H1 (cell line): ENCODE results near the gene AHI1. TPM values are rescaled to one million over a fixed set of nuclear protein-coding genes. Genes with fewer than 3 reads are reported as not detected.
A peak's percentile ranks its signal among the peaks of the same experiment; 100 is the strongest.

Experiments used
- CTCF ChIA-PET: fragments of 300-600 bp; sonication (Branson Sonifier 250); formaldehyde crosslinking; loops from one replicate; lab custom pipeline; 2021; ENCODE audit not compliant: partially characterized antibody; lab: Charles Lee
- POLR2A ChIA-PET: fragments of 300-600 bp; sonication (Branson Sonifier 250); formaldehyde crosslinking; loops from one replicate; lab custom pipeline; 2021; ENCODE audit warnings: inconsistent platforms; ENCODE audit not compliant: partially characterized antibody; lab: Charles Lee
- DNase-seq, 2 experiments: peaks; one replicate each; pipeline versions ENCODE4 v3.0.0 to v3.0.0-alpha.2; 2010 to 2022; ENCODE audit warnings: low spot score in 2 of 2, low read depth in 1 of 2, mixed read lengths in 1 of 2
- FAIRE-seq: peaks from 2 replicates; lab custom pipeline; 2011; peaks lifted over from hg19 to GRCh38; lab: Jason Lieb, UNC
- H2AFZ ChIP-seq: 2 replicates; pipeline ENCODE4 v1.8.1; 2012; ENCODE audit warnings: low read length, inconsistent platforms
- H2AK5ac ChIP-seq: 2 replicates; pipeline ENCODE4 v1.6.1; 2013; ENCODE audit warnings: low read depth, low read length
- H2BK120ac ChIP-seq: replicated peaks from 2 replicates; pipeline ENCODE3; 2013; ENCODE audit warnings: low read depth, low read length, inconsistent platforms
- H2BK12ac ChIP-seq: 2 replicates; pipeline ENCODE4 v1.6.1; 2013; ENCODE audit warnings: low read depth, low read length
- H2BK15ac ChIP-seq: 2 replicates; pipeline ENCODE4 v1.6.1; 2013; ENCODE audit warnings: low read length
- H2BK20ac ChIP-seq: 2 replicates; pipeline ENCODE4 v1.6.1; 2013; ENCODE audit warnings: low read length
- H2BK5ac ChIP-seq: 2 replicates; pipeline ENCODE4 v1.6.1; 2013; ENCODE audit warnings: low read depth, low read length
- H3K14ac ChIP-seq: 2 replicates; pipeline ENCODE4 v1.6.1; 2013; ENCODE audit warnings: inconsistent platforms; ENCODE audit not compliant: insufficient read length
- H3K18ac ChIP-seq: 2 replicates; pipeline ENCODE4 v1.6.1; 2013; ENCODE audit warnings: low read length; ENCODE audit errors: extremely low read depth
- H3K23ac ChIP-seq: 2 replicates; pipeline ENCODE4 v1.6.1; 2013; ENCODE audit warnings: inconsistent platforms; ENCODE audit not compliant: insufficient read length
- H3K23me2 ChIP-seq: 2 replicates; pipeline ENCODE4 v1.6.1; 2013; ENCODE audit warnings: low read depth, low read length
- H3K27ac ChIP-seq: 2 replicates; pipeline ENCODE4 v1.6.1; 2011; ENCODE audit warnings: low read depth, low read length, inconsistent platforms
- H3K27me3 ChIP-seq, 4 experiments: replicated peaks in 1 of 4; 1 replicate in 1 of 4; 2 replicates in 3 of 4; pipeline versions ENCODE4 v1.6.1 to v1.8.1; 2011 to 2013; ENCODE audit warnings: low read length in 3 of 4, mild to moderate bottlenecking in 3 of 4, inconsistent platforms in 2 of 4, mixed read lengths in 2 of 4, moderate library complexity in 1 of 4; ENCODE audit not compliant: control insufficient read depth in 3 of 4, insufficient read depth in 3 of 4; ENCODE audit errors: extremely low read depth in 1 of 4
- H3K36me3 ChIP-seq, 4 experiments: 2 replicates each; pipeline versions ENCODE4 v1.6.1 to v1.8.1; 2011 to 2013; ENCODE audit warnings: mild to moderate bottlenecking in 4 of 4, low read length in 3 of 4, moderate library complexity in 2 of 4, control low read depth in 1 of 4, inconsistent platforms in 1 of 4; ENCODE audit not compliant: insufficient read depth in 4 of 4, control insufficient read depth in 2 of 4
- H3K4ac ChIP-seq: replicated peaks from 2 replicates; pipeline ENCODE3; 2013; ENCODE audit warnings: low read length, low read depth, mixed read lengths, inconsistent platforms; ENCODE audit not compliant: insufficient read length
- H3K4me1 ChIP-seq, 4 experiments: replicated peaks in 1 of 4; 1 replicate in 1 of 4; 2 replicates in 3 of 4; pipeline versions ENCODE4 v1.6.1 to v1.8.1; 2011 to 2013; ENCODE audit warnings: low read length in 3 of 4, inconsistent platforms in 2 of 4, mixed read lengths in 1 of 4; ENCODE audit not compliant: insufficient read depth in 4 of 4, control insufficient read depth in 3 of 4
- H3K4me2 ChIP-seq, 2 experiments: 2 replicates each; pipeline versions ENCODE4 v1.6.1 to v1.8.1; 2011 to 2013; ENCODE audit warnings: low read depth in 2 of 2, low read length in 2 of 2, control low read depth in 1 of 2, inconsistent platforms in 1 of 2, mild to moderate bottlenecking in 1 of 2; ENCODE audit not compliant: insufficient read depth in 1 of 2
- H3K4me3 ChIP-seq, 4 experiments: fragments of 200-600, 300-600 bp in 1 of 4; sonication (generic), shearing (Covaris generic), sonication (Bioruptor Twin) in 1 of 4; 2 replicates each; pipeline versions ENCODE4 v1.5.1 to v1.8.1; 2011 to 2016; ENCODE audit warnings: low read length in 4 of 4, low read depth in 3 of 4, control low read depth in 2 of 4, inconsistent platforms in 2 of 4, mild to moderate bottlenecking in 2 of 4, mixed read lengths in 1 of 4, moderate library complexity in 1 of 4; ENCODE audit not compliant: insufficient read depth in 2 of 4; ENCODE audit errors: extremely low read depth in 1 of 4
- H3K56ac ChIP-seq: replicated peaks from 2 replicates; pipeline ENCODE3; 2013; ENCODE audit warnings: low read depth, mild to moderate bottlenecking, mixed read lengths, low read length, inconsistent platforms; ENCODE audit not compliant: insufficient read length
- H3K79me1 ChIP-seq: 2 replicates; pipeline ENCODE4 v1.6.1; 2013; ENCODE audit warnings: low read depth, low read length, control low read depth
- H3K79me2 ChIP-seq, 2 experiments: 2 replicates each; pipeline versions ENCODE4 v1.6.1 to v1.8.1; 2012 to 2013; ENCODE audit warnings: low read length in 2 of 2, mild to moderate bottlenecking in 2 of 2, inconsistent platforms in 1 of 2; ENCODE audit not compliant: insufficient read depth in 2 of 2, control insufficient read depth in 1 of 2
- H3K9ac ChIP-seq, 4 experiments: replicated peaks in 1 of 4; 1 replicate in 1 of 4; 2 replicates in 3 of 4; pipeline versions ENCODE4 v1.6.1 to v1.8.1; 2011 to 2013; ENCODE audit warnings: low read depth in 3 of 4, low read length in 3 of 4, control low read depth in 2 of 4, mild to moderate bottlenecking in 2 of 4, moderate library complexity in 2 of 4, inconsistent platforms in 1 of 4; ENCODE audit errors: extremely low read depth in 1 of 4
- H3K9me3 ChIP-seq, 2 experiments: 2 replicates each; pipeline versions ENCODE4 v1.6.1 to v1.8.1; 2012 to 2013; ENCODE audit warnings: mild to moderate bottlenecking in 2 of 2, moderate library complexity in 2 of 2, control low read depth in 1 of 2, inconsistent platforms in 1 of 2, low read depth in 1 of 2, low read length in 1 of 2, mixed read lengths in 1 of 2; ENCODE audit not compliant: insufficient read depth in 2 of 2
- H4K20me1 ChIP-seq, 2 experiments: replicated peaks in 1 of 2; 2 replicates each; pipeline versions ENCODE3 to v1.8.1; 2011 to 2013; ENCODE audit warnings: inconsistent platforms in 2 of 2, low read length in 2 of 2, mild to moderate bottlenecking in 1 of 2; ENCODE audit not compliant: insufficient read depth in 2 of 2, control insufficient read depth in 1 of 2
- H4K5ac ChIP-seq: 2 replicates; pipeline ENCODE4 v1.6.1; 2013; ENCODE audit warnings: low read length, low read depth, mixed read lengths, inconsistent platforms; ENCODE audit not compliant: insufficient read length
- H4K8ac ChIP-seq: 2 replicates; pipeline ENCODE4 v1.8.0; 2013; ENCODE audit warnings: mild to moderate bottlenecking, moderate library complexity, low read length, inconsistent platforms; ENCODE audit not compliant: insufficient read depth; ENCODE audit errors: extremely low read depth
- H4K91ac ChIP-seq: replicated peaks from 2 replicates; pipeline ENCODE3; 2013; ENCODE audit warnings: low read length, mixed read lengths, inconsistent platforms; ENCODE audit not compliant: insufficient read length
- CHD1 ChIP-seq: IDR thresholded peaks from 2 replicates; pipeline ENCODE4 v1.6.1; 2012; ENCODE audit warnings: low read depth, low read length, improper control_type of control experiment
- FOSL1 ChIP-seq: IDR thresholded peaks from 2 replicates; pipeline ENCODE4 v1.6.1; 2011; ENCODE audit warnings: mild to moderate bottlenecking, low read depth, low read length, moderate library complexity; ENCODE audit not compliant: insufficient read depth
- MAFK ChIP-seq: IDR thresholded peaks from 2 replicates; pipeline ENCODE4 v1.6.1; 2012; ENCODE audit warnings: low read depth, mild to moderate bottlenecking, improper control_type of control experiment, low read length
- TBP ChIP-seq: IDR thresholded peaks from 2 replicates; pipeline ENCODE4 v1.6.1; 2011; ENCODE audit warnings: low read depth, low read length, improper control_type of control experiment
- WGBS, 2 experiments: shearing (Covaris generic) in 1 of 2; methylation state at CpG; one replicate each; pipeline versions ENCODE4 v1.1.6 to v1.1.7; 2013 to 2015; ENCODE audit warnings: low lambda C conversion rate in 2 of 2, mixed read lengths in 2 of 2, inconsistent platforms in 1 of 2, low coverage in 1 of 2, missing lambda C conversion rate in 1 of 2; ENCODE audit not compliant: insufficient replicate concordance in 2 of 2, insufficient coverage in 1 of 2, insufficient read length in 1 of 2; ENCODE audit errors: extremely low coverage in 1 of 2, missing lambda C conversion rate in 1 of 2; 5-methylcytosine and 5-hydroxymethylcytosine counted together
- polyA plus RNA-seq, 7 experiments: library from polyadenylated mRNA; depleted of rRNA in 3 of 7; stranded (reverse) in 5 of 7; unstranded in 2 of 7; fragments of >200 nt in 5 of 7; fragments of 200-250 nt in 2 of 7; gene quantifications; 1 replicate in 5 of 7; 2 replicates in 1 of 7; 4 replicates in 1 of 7; pipeline versions ENCODE4 v1.2.1 to v1.2.3, GENCODE V29; 2011 to 2013; ENCODE audit warnings: missing spikeins in 2 of 7, mixed read lengths in 2 of 7
- total RNA-seq: library from RNA; stranded (reverse); fragmentation: NEBNext Ultra II Directional; extraction: Animal tissue kit (Norgen Biotek cat#: 25700); gene quantifications from 2 replicates; pipeline ENCODE4 v1.2.1, GENCODE V29; 2021

AHI1 gene
- total and polyA plus RNA-seq, 2 of the 8 experiments (the other 6 are each of a cell fraction or from before 2014, with no cell fraction given), result 4.2 to 19.6 TPM

DNA sequence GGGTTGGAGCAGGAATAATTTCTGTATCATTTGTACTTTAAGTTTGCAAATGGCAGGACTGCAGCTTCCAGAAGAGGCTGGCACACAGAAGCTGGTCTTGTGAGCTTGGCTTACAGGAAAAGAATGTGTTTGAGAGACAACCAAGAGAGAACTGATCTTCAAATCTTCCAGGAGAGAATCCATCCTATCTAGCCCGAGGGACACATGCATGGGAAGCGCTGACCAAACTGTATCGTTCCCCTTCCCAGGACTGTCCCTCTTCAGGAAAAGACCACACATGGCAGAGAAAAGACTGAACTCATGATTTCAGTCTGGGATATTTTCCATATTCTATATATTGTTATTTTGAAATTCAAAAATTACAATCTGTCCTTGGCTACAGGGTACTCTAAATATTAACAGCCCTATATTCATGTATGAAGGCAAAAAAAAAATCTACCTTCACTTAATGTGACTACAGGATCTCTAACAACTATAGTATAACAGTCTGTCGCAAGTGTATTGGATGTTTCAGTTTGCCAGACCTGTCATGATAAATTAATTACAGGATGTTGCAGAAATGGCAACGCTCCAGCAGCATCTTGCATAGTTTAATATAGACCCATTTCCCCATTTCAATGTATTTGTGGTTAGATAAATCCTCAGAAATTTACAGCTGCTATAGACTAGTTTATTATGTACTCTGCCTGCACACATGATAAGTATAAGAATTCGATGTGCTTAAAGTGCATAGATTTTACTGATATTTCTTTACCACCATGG, 217.0 kb downstream of the AHI1 start:
- H2AFZ ChIP-seq, result no peak overlapping the region
- H3K56ac ChIP-seq, result no peak overlapping the region
- H3K27me3 ChIP-seq, result peaks cover 0 to under 1% (median 0%) of the 10 kb centered on the region in 4 experiments; a peak in 1 of 7 replicates
- H3K4ac ChIP-seq, result no peak overlapping the region
- POLR2A ChIA-PET, result interaction anchor here (0.9 kb wide), 1 partner anchor 10 kb away, joined by 3 read pairs; no protein-coding TSS in a partner anchor
- H2BK120ac ChIP-seq, result no peak overlapping the region
- H3K79me1 ChIP-seq, result no peaks in the 10 kb centered on the region
- 92% methylated on average over 6 of the region's 6 CpGs; no CpG with 5 or more reads in 1 of the 2 experiments for WGBS, 2 experiments
- no peak overlapping the region for H4K5ac ChIP-seq
- no peaks in the 10 kb centered on the region for H3K9me3 ChIP-seq
- no peak overlapping the region for H3K23ac ChIP-seq
- H3K79me2 ChIP-seq, result no peaks in the 10 kb centered on the region
- DNase-seq, result peak in 1 of 2 experiments; percentile 11
- no peak overlapping the region for H2BK12ac ChIP-seq
- H4K20me1 ChIP-seq, result no peaks in the 10 kb centered on the region
- no peak overlapping the region for H2BK15ac ChIP-seq
- no peak overlapping the region for H2BK20ac ChIP-seq
- TF ChIP-seq MAFK (no peak), TBP (no peak), CHD1 (no peak), FOSL1 (no peak)
- TF ChIP-seq, all 59 proteins: peak for 0
- no peak for FAIRE-seq
- no peak overlapping the region for H3K4me3 ChIP-seq
- no peak overlapping the region for H3K27ac ChIP-seq
- H4K8ac ChIP-seq, result no peak overlapping the region
- H3K18ac ChIP-seq, result no peak overlapping the region
- H3K36me3 ChIP-seq, result no peaks in the 10 kb centered on the region
- peaks cover 0 to 4% (median under 1%) of the 10 kb centered on the region in 4 experiments; a peak in 3 of 7 replicates for H3K4me1 ChIP-seq
- no peak overlapping the region for H3K4me2 ChIP-seq
- no peaks in the 10 kb centered on the region for H3K23me2 ChIP-seq
- H3K14ac ChIP-seq, result no peak overlapping the region
- no peak overlapping the region for H2AK5ac ChIP-seq
- peak overlapping the region; percentile 16 for H4K91ac ChIP-seq
- no peak overlapping the region for H2BK5ac ChIP-seq
- H3K9ac ChIP-seq, result no peak overlapping the region
- CTCF ChIA-PET, result interaction anchor here (0.7 to 0.8 kb wide), 2 partner anchors 10 to 136 kb away, joined by 3 to 5 read pairs; no protein-coding TSS in a partner anchor
